GM12891 (cell line): ENCODE measurements around the gene UXS1.

Experiments
- PAX5 ChIP-seq: IDR thresholded peaks from 2 replicates; pipeline ENCODE4 v1.6.1; 2011; ENCODE audit warnings: low read length, moderate library complexity, mild to moderate bottlenecking; ENCODE audit not compliant: insufficient read depth, severe bottlenecking
- POLR2A ChIP-seq: IDR thresholded peaks from 2 replicates; pipeline ENCODE4 v1.6.1; 2011; ENCODE audit warnings: low read depth, low read length, control low read depth
- POLR2AphosphoS5 ChIP-seq: IDR thresholded peaks from 2 replicates; pipeline ENCODE4 v1.6.1; 2011; ENCODE audit warnings: low read depth, low read length, control low read depth
- SPI1 ChIP-seq: IDR thresholded peaks from 2 replicates; pipeline ENCODE4 v1.6.1; 2011; ENCODE audit warnings: low read depth, low read length, control low read depth
- TAF1 ChIP-seq: IDR thresholded peaks from 2 replicates; pipeline ENCODE4 v1.6.1; 2011; ENCODE audit warnings: low read depth, low read length, control low read depth

DNA sequence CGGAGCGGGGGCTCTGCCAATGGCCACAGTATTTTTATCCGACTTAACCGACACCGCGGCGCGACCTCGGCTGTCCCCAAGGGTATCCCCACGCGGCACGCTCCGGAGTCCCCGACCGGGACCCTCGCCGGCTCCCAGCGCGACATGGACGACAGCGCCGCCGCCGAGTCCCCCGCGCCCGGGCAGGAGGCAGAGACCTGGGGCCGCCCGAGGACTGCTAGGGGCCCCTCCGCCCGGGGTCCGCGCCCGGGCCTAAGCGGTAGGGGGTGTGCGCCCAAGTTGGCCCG lies 468 bp downstream of the UXS1 start:
- TF ChIP-seq SPI1 (no peak), POLR2AphosphoS5 (no peak), POLR2A (no peak), PAX5 (no peak), TAF1 (no peak)
